Measurements from ENCODE around the gene MARCKSL1.

GRCh38 chr1:32350785-32351398 lies 14.9 kb upstream of the MARCKSL1 start:
- TF ChIP-seq NFRKB (IDR thresholded peaks at IDR 0.05) (no peak), ZFAT (CRISPR knock-in tag; conservative IDR thresholded peaks at IDR 0.05) (no peak), CTCF (CRISPR knock-in tag; IDR thresholded peaks at IDR 0.05) (peak; percentile 69), CHD2 (IDR thresholded peaks at IDR 0.05; ENCODE audit: low read depth, low read length) (no peak), ZNF781 (CRISPR knock-in tag; IDR thresholded peaks at IDR 0.05; ENCODE audit: borderline replicate concordance, not compliant biosample characterization) (peak; percentile 71), RELA (CRISPR knock-in tag; IDR thresholded peaks at IDR 0.05) (no peak), KAT7 (CRISPR knock-in tag; IDR thresholded peaks at IDR 0.05; ENCODE audit: borderline replicate concordance) (no peak)

Measured in HepG2 (cell line).